Trophoblast cell (in vitro differentiated cells and primary cell): ENCODE data around the gene HEXA.

Experiments
- DNase-seq, 2 donors: peaks; one replicate each; pipeline ENCODE4 v3.0.0-alpha.2; 2016
- H2AFZ ChIP-seq: 2 replicates; pipeline ENCODE4 v1.6.1; 2013; ENCODE audit warnings: low read length, moderate library complexity, mild to moderate bottlenecking; ENCODE audit not compliant: insufficient read depth, poor library complexity
- H2AK5ac ChIP-seq: 2 replicates; pipeline ENCODE4 v1.6.1; 2013; ENCODE audit warnings: mild to moderate bottlenecking, low read length
- H2BK120ac ChIP-seq: 2 replicates; pipeline ENCODE4 v1.6.1; 2013; ENCODE audit warnings: low read length, mild to moderate bottlenecking, moderate library complexity; ENCODE audit not compliant: insufficient read depth, poor library complexity
- H2BK12ac ChIP-seq: 2 replicates; pipeline ENCODE4 v1.6.1; 2013; ENCODE audit warnings: mild to moderate bottlenecking, low read length, moderate library complexity
- H2BK5ac ChIP-seq: 2 replicates; pipeline ENCODE4 v1.6.1; 2013; ENCODE audit warnings: low read length, low read depth, moderate library complexity, mild to moderate bottlenecking; ENCODE audit not compliant: poor library complexity
- H3K14ac ChIP-seq: 2 replicates; pipeline ENCODE4 v1.6.1; 2013; ENCODE audit warnings: mild to moderate bottlenecking, low read length
- H3K18ac ChIP-seq: 2 replicates; pipeline ENCODE4 v1.6.1; 2013; ENCODE audit warnings: mild to moderate bottlenecking, low read length
- H3K23ac ChIP-seq: 2 replicates; pipeline ENCODE4 v1.6.1; 2013; ENCODE audit warnings: low read length
- H3K27ac ChIP-seq: 2 replicates; pipeline ENCODE4 v1.5.1; 2013; ENCODE audit warnings: low read depth, mild to moderate bottlenecking, inconsistent platforms, low read length, moderate library complexity
- H3K27me3 ChIP-seq: 2 replicates; pipeline ENCODE4 v1.6.1; 2013; ENCODE audit warnings: inconsistent platforms, mild to moderate bottlenecking, low read length, moderate library complexity; ENCODE audit not compliant: insufficient read depth
- H3K36me3 ChIP-seq, 2 experiments: 1 replicate in 1 of 2; 2 replicates in 1 of 2; pipeline ENCODE4 v1.6.1; 2013; ENCODE audit warnings: low read length in 2 of 2, mild to moderate bottlenecking in 2 of 2, moderate library complexity in 1 of 2; ENCODE audit not compliant: insufficient read depth in 2 of 2, control insufficient read depth in 1 of 2
- H3K4ac ChIP-seq: 2 replicates; pipeline ENCODE4 v1.6.1; 2013; ENCODE audit warnings: low read depth, mild to moderate bottlenecking, low read length, moderate library complexity
- H3K4me1 ChIP-seq, 2 experiments: 1 replicate in 1 of 2; 2 replicates in 1 of 2; pipeline ENCODE4 v1.6.1; 2013; ENCODE audit warnings: low read length in 2 of 2, mild to moderate bottlenecking in 2 of 2, moderate library complexity in 1 of 2; ENCODE audit not compliant: insufficient read depth in 2 of 2, control insufficient read depth in 1 of 2
- H3K4me2 ChIP-seq: 2 replicates; pipeline ENCODE4 v1.6.1; 2013; ENCODE audit warnings: inconsistent platforms, mild to moderate bottlenecking, low read length, moderate library complexity
- H3K4me3 ChIP-seq: 2 replicates; pipeline ENCODE4 v1.5.1; 2013; ENCODE audit warnings: mild to moderate bottlenecking, low read depth, low read length, inconsistent platforms
- H3K79me1 ChIP-seq: one replicate; pipeline ENCODE4 v1.6.1; 2013; ENCODE audit warnings: low read length
- H3K79me2 ChIP-seq: 2 replicates; pipeline ENCODE4 v1.6.1; 2013; ENCODE audit warnings: low read length, mild to moderate bottlenecking; ENCODE audit not compliant: control insufficient read depth, insufficient read depth, poor library complexity
- H3K9ac ChIP-seq: 2 replicates; pipeline ENCODE4 v1.6.1; 2013; ENCODE audit warnings: mild to moderate bottlenecking, low read length
- H3K9me3 ChIP-seq: 2 replicates; pipeline ENCODE4 v1.6.1; 2013; ENCODE audit warnings: low read depth, mild to moderate bottlenecking, control low read depth, inconsistent platforms, low read length; ENCODE audit not compliant: insufficient read depth
- H4K12ac ChIP-seq: 2 replicates; pipeline ENCODE4 v1.6.1; 2013; ENCODE audit warnings: low read depth, mild to moderate bottlenecking, low read length, moderate library complexity
- H4K8ac ChIP-seq: 2 replicates; pipeline ENCODE4 v1.6.1; 2013; ENCODE audit warnings: low read depth, mild to moderate bottlenecking, low read length, moderate library complexity
- H4K91ac ChIP-seq: one replicate; pipeline ENCODE4 v1.6.1; 2013; ENCODE audit warnings: low read depth, mild to moderate bottlenecking, low read length, moderate library complexity
- whole genome bisulfite sequencing: extraction: QIAGEN DNeasy Blood & Tissue Kit; methylation state at CpG from one replicate; pipeline ENCODE4 v1.1.7; 2013; ENCODE audit warnings: missing lambda C conversion rate; ENCODE audit not compliant: insufficient read length, insufficient coverage; ENCODE audit errors: extremely low coverage; 5-methylcytosine and 5-hydroxymethylcytosine counted together

The HEXA gene

DNA sequence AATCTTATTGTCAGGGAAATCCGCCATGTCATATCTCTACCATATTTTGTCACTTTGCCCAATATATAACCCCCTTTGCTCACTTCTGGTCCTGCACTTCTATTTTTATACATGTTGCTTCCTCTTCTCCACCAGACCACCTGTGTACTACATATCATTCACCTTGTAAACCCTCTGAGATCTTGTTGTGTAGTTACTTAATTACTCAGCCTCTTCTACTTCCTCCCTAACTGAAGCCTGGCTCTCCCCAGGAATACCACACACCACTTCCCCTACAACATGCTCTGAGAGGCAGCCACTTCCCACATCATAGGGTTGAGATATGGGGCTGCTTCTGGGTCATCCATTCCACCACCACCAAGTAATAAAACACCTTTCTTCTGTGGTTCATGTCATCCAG lies 10.0 kb downstream of the HEXA start:
- H3K23ac ChIP-seq = no peak overlapping the region
- no peak overlapping the region for H3K4ac ChIP-seq
- no peak overlapping the region for H3K4me2 ChIP-seq
- WGBS = no CpG with 5 or more reads among the region's 1 CpG
- no peak overlapping the region for H3K18ac ChIP-seq
- H3K9ac ChIP-seq = no peak overlapping the region
- H4K12ac ChIP-seq = no peak overlapping the region
- H2BK5ac ChIP-seq = no peak overlapping the region
- H2BK120ac ChIP-seq = no peak overlapping the region
- H3K14ac ChIP-seq = no peak overlapping the region
- H2AK5ac ChIP-seq = no peak overlapping the region
- no peak overlapping the region for H4K8ac ChIP-seq
- no peak for DNase-seq
- no peaks in the 10 kb centered on the region for H3K79me2 ChIP-seq
- no peak overlapping the region for H3K4me3 ChIP-seq
- no peak overlapping the region for H4K91ac ChIP-seq
- H3K4me1 ChIP-seq = no peaks in the 10 kb centered on the region
- H3K27ac ChIP-seq = no peak overlapping the region
- H2AFZ ChIP-seq = no peak overlapping the region
- no peaks in the 10 kb centered on the region for H3K9me3 ChIP-seq
- no peaks in the 10 kb centered on the region for H3K27me3 ChIP-seq
- no peaks in the 10 kb centered on the region for H3K79me1 ChIP-seq
- peaks cover 3% of the 10 kb centered on the region in 2 experiments for H3K36me3 ChIP-seq
- H2BK12ac ChIP-seq = no peak overlapping the region

DNA sequence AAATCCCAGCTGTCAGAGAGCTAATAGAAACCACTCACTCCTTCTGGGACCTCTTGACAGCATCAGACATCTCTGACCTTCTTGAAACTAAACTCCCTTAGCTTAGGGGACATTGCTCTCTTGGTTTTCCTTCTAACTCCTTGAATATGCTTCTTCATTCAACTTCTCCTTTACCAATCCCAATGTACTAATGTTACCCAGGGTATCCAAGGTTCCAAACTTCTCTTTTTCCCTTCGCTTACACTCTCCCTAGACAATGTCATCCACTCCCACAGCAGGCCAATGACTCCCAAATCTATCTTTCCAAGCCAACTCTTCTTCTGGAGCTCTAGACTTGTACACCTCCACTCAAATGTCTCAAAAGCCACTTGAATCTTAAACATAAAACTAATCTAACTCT lies 14.6 kb downstream of the HEXA start:
- H3K79me1 ChIP-seq = peaks cover 2% of the 10 kb centered on the region
- DNase-seq = no peak
- H2AK5ac ChIP-seq = no peak overlapping the region
- H4K91ac ChIP-seq = no peak overlapping the region
- H3K23ac ChIP-seq = no peak overlapping the region
- no peak overlapping the region for H3K4ac ChIP-seq
- no peak overlapping the region for H2BK120ac ChIP-seq
- no peak overlapping the region for H2BK5ac ChIP-seq
- no peak overlapping the region for H3K27ac ChIP-seq
- WGBS = no CpG with 5 or more reads among the region's 1 CpG
- no peak overlapping the region for H3K4me2 ChIP-seq
- no peaks in the 10 kb centered on the region for H3K27me3 ChIP-seq
- no peaks in the 10 kb centered on the region for H3K9me3 ChIP-seq
- H4K8ac ChIP-seq = no peak overlapping the region
- no peak overlapping the region for H2BK12ac ChIP-seq
- H3K14ac ChIP-seq = no peak overlapping the region
- peaks cover 4 to 5% of the 10 kb centered on the region in 2 experiments for H3K36me3 ChIP-seq
- no peak overlapping the region for H2AFZ ChIP-seq
- H3K79me2 ChIP-seq = peaks cover 4% of the 10 kb centered on the region
- no peak overlapping the region for H3K4me3 ChIP-seq
- peaks cover 10% of the 10 kb centered on the region in 2 experiments for H3K4me1 ChIP-seq
- H3K9ac ChIP-seq = no peak overlapping the region
- H3K18ac ChIP-seq = no peak overlapping the region
- no peak overlapping the region for H4K12ac ChIP-seq

- Histone ChIP-seq H4K12ac (no peak overlapping the region), H3K4ac (no peak overlapping the region), H3K9me3 (no peaks in the 10 kb centered on the region), H4K91ac (peak overlapping the region; percentile 28), H3K4me1 (peaks cover 10 to 12% of the 10 kb centered on the region in 2 experiments), H3K4me2 (no peak overlapping the region), H3K14ac (no peak overlapping the region), H3K79me2 (peaks cover 4% of the 10 kb centered on the region), H3K23ac (no peak overlapping the region), H2AFZ (no peak overlapping the region), H2BK120ac (peak overlapping the region; percentile 20), H3K79me1 (peaks cover 2% of the 10 kb centered on the region), H3K9ac (no peak overlapping the region), H2BK12ac (peak overlapping the region; percentile 9), H2BK5ac (peak overlapping the region; percentile 24), H2AK5ac (no peak overlapping the region), H3K27me3 (no peaks in the 10 kb centered on the region), H3K4me3 (no peak overlapping the region), H3K36me3 (peaks cover 17% of the 10 kb centered on the region in 2 experiments), H4K8ac (no peak overlapping the region), H3K27ac (peak overlapping the region; percentile 30), H3K18ac (peak overlapping the region; percentile 2)
- WGBS = no CpG with 5 or more reads among the region's 7 CpGs
- DNase-seq = no peak
Measured at GRCh38 chr15:72358650-72359171, 17.1 kb downstream of the HEXA start.

GRCh38 chr15:72358121-72358520 lies 17.7 kb downstream of the HEXA start:
- H2BK12ac ChIP-seq = no peak overlapping the region
- H3K27me3 ChIP-seq = no peaks in the 10 kb centered on the region
- H4K91ac ChIP-seq = peak overlapping the region; percentile 32
- peaks cover 4% of the 10 kb centered on the region for H3K79me2 ChIP-seq
- H3K18ac ChIP-seq = no peak overlapping the region
- H2AFZ ChIP-seq = no peak overlapping the region
- H3K9ac ChIP-seq = no peak overlapping the region
- no peak overlapping the region for H3K4me3 ChIP-seq
- peaks cover 2% of the 10 kb centered on the region for H3K79me1 ChIP-seq
- H3K4me1 ChIP-seq = peaks cover 12 to 13% of the 10 kb centered on the region in 2 experiments
- H2AK5ac ChIP-seq = peak overlapping the region; percentile 7
- peak overlapping the region; percentile 24 for H4K8ac ChIP-seq
- WGBS = no CpG with 5 or more reads among the region's 3 CpGs
- H3K36me3 ChIP-seq = peaks cover 17% of the 10 kb centered on the region in 2 experiments
- H3K23ac ChIP-seq = no peak overlapping the region
- H4K12ac ChIP-seq = no peak overlapping the region
- H3K14ac ChIP-seq = no peak overlapping the region
- no peak for DNase-seq
- H3K27ac ChIP-seq = no peak overlapping the region
- H3K4me2 ChIP-seq = no peak overlapping the region
- peak overlapping the region; percentile 5 for H3K4ac ChIP-seq
- no peaks in the 10 kb centered on the region for H3K9me3 ChIP-seq
- H2BK120ac ChIP-seq = no peak overlapping the region
- no peak overlapping the region for H2BK5ac ChIP-seq
